Testis (tissue), 2 donors: ENCODE results near the gene SERTM1.

ENCODE experiments used
- POLR2A ChIP-seq: fragments of 450-650 bp; IDR thresholded peaks from one replicate; pipeline ENCODE4 v1.6.1; 2017; ENCODE audit warnings: antibody characterized with exemption, mild to moderate bottlenecking, moderate library complexity
- TF ChIP-seq, protein P1 (sequence below), 3 experiments: fragments of 450-650 bp in 2 of 3; fragments of 200-600 bp in 1 of 3; sonication (generic) in 1 of 3; IDR thresholded peaks; one replicate each; pipeline ENCODE4 v1.5.1; 2016 to 2019; ENCODE audit warnings: antibody characterized with exemption in 3 of 3, mild to moderate bottlenecking in 2 of 3, moderate library complexity in 1 of 3

- TF ChIP-seq, protein P1, sequence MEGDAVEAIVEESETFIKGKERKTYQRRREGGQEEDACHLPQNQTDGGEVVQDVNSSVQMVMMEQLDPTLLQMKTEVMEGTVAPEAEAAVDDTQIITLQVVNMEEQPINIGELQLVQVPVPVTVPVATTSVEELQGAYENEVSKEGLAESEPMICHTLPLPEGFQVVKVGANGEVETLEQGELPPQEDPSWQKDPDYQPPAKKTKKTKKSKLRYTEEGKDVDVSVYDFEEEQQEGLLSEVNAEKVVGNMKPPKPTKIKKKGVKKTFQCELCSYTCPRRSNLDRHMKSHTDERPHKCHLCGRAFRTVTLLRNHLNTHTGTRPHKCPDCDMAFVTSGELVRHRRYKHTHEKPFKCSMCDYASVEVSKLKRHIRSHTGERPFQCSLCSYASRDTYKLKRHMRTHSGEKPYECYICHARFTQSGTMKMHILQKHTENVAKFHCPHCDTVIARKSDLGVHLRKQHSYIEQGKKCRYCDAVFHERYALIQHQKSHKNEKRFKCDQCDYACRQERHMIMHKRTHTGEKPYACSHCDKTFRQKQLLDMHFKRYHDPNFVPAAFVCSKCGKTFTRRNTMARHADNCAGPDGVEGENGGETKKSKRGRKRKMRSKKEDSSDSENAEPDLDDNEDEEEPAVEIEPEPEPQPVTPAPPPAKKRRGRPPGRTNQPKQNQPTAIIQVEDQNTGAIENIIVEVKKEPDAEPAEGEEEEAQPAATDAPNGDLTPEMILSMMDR (IDR thresholded peaks at IDR 0.05): no peak
- TF ChIP-seq POLR2A: no peak
Measured at GRCh38 chr13:36709136-36709890, 35.5 kb downstream of the SERTM1 start.
